ENCODE measurements around the gene CSF1.

DNA sequence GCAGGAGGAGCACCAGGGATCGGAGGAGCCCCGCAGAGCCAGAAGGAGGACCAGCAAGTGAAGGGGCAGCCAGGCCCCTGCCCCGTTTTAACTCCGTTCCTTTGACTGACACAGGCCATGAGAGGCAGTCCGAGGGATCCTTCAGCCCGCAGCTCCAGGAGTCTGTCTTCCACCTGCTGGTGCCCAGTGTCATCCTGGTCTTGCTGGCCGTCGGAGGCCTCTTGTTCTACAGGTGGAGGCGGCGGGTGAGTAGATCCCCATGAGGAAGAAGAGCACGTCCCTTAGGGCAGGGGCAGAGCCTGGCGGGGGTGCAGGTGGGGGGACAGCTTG lies 13.3 kb downstream of the CSF1 start:
- TF ChIP-seq, protein P1, sequence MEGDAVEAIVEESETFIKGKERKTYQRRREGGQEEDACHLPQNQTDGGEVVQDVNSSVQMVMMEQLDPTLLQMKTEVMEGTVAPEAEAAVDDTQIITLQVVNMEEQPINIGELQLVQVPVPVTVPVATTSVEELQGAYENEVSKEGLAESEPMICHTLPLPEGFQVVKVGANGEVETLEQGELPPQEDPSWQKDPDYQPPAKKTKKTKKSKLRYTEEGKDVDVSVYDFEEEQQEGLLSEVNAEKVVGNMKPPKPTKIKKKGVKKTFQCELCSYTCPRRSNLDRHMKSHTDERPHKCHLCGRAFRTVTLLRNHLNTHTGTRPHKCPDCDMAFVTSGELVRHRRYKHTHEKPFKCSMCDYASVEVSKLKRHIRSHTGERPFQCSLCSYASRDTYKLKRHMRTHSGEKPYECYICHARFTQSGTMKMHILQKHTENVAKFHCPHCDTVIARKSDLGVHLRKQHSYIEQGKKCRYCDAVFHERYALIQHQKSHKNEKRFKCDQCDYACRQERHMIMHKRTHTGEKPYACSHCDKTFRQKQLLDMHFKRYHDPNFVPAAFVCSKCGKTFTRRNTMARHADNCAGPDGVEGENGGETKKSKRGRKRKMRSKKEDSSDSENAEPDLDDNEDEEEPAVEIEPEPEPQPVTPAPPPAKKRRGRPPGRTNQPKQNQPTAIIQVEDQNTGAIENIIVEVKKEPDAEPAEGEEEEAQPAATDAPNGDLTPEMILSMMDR (IDR thresholded peaks at IDR 0.05): no peak
- no peak for TF ChIP-seq POLR2A (IDR thresholded peaks at IDR 0.05)

Data from thyroid gland (tissue), 4 donors.